Activated CD8-positive, alpha-beta memory T cell treated with anti-CD3 and anti-CD28 coated beads, Interleukin-2, amount 50 U/mL, for 48 hours (primary cell): ENCODE results near the gene GNG7.
"Not testable (repeated sequence)": the region's sequence is repeated elsewhere in the genome, so short reads cannot be mapped to it uniquely, and the experiment has no call there.

Experiments used
- DNase-seq: peaks from one replicate; pipeline ENCODE4 v3.0.0-alpha.2; 2020

GNG7 gene

DNA sequence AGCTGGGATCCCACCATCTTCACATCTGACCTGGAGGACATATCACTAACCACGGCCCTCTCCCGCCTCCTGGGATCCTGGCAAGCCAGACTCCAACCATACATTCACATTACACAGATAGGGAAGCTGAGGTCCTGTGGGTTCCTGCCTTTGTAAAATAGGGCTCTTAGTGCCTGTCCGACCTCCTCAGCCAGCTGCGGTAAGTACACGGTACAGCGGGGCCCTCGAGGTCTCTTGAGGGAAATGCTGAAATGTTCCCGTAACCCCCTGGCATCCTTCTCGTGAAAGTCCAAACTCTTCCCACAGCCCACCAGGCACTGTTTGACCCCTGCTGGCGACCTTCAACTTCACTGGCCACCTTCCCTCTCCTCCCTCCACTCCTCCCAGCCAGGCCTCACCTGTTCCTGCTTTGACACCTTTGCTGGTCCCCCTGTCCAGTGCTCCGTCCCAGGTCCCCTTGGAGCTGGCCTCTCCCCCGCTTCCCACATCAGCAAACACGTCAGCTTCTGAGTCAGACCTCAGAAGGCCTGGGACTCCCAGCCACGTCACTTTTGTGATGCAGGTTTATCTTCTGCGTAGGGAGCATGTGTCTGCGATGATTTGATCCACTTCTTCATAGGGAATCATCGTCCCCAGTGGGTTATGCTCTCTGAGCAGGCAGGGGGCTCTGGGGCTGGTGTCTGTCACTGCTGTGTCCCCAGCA, 8.8 kb upstream of the GNG7 start:
- DNase-seq = no peak

DNA sequence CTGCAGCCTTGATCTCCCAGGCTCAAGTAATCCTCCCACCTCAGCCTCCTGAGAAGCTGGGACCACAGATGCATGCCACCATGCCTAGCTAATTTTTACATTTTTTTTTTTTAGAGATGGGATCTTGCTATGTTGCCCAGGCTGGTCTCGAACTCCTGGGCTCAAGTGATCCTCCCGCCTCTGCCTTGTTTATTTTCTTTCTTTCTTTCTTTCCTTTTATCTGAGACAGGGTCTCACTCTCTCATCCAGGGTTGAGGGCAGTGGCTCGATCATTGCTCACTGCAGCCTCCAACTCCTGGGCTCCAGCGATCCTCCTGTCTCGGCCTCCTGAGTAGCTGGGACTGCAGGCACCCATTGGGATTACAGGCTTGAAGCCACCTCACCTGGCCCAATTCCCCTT, 3.8 kb upstream of the GNG7 start:
- DNase-seq = no peak

DNA sequence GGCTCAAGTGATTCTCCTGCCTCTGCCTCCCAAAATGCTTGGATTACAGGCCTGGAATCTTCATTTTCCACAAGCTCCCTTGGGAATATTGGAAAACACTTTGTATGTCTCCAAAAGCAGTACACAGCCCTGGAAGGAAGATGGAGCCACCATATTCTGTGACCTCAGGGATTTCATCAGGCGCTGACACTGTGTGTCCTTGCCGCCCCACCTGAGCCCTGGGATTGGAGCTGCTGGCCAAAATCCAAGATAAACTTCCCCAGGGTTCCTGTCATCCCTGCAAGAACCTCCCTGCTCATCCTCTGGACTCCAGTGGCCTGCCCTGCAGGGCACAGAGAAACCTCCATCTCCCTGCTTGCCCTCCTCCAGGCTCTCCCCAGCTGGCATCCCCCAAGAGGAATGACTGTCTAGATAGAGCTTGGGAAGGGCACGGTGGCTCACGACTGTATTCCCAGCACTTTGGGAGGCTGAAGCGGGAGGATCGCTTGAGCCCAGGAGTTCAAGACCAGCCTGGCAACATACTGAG, 1.3 kb upstream of the GNG7 start:
- DNase-seq = no peak

DNA sequence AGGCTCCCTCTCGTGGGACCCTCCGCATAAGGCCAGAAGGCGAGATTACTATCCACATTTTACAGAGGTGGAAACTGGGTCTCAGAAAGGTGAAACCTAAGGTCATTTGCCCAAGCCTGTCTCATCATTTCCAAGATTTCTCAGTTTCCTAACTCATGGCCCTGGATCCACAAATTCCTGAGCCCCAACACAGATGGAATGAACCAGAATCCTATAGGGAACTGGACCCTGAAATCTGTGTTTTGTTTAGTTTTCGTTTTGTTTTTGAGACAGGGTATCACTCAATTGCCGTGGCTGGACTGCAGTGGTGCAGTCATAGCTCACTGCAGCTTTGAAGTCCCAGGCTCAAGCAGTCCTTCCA, 563 bp upstream of the GNG7 start:
- no peak for DNase-seq

DNA sequence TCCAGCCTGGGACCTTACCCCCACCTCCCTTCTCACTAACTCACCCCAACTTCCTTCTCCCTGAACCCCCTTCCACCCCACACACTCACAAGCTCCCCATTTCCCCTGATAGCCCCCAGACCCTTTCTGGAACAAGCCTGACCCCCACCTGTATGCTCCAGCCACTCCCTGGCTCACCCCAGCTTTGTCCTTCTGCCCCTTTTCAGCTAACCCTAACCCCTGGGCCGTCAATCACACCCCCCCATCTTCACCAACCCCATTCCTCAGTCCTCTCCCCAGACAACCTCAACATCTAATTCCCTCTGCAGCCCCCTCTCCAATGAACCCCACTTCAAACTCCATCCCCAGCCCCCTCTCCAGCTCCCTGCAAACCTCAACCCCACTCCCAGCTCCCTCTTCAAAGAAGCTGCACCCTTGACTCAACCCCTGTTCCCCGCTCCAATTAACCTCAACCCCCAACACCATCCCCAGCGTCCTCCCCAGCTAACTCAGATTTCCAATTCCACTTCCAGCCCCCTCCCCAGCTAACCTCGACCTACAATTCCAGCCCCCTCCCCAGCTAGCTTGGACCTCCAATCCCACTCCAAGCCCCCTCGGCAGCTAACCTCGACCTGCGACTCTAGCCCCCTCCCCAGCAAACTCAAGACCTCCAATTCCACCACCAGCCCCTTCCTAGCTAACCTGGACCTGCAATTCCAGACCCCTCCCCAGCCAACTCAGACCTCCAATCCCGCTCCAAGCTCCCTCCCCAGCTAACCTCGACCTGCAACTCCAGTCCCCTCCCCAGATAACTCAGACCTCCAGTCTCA, 929 bp downstream of the GNG7 start:
- DNase-seq = no peak

DNA sequence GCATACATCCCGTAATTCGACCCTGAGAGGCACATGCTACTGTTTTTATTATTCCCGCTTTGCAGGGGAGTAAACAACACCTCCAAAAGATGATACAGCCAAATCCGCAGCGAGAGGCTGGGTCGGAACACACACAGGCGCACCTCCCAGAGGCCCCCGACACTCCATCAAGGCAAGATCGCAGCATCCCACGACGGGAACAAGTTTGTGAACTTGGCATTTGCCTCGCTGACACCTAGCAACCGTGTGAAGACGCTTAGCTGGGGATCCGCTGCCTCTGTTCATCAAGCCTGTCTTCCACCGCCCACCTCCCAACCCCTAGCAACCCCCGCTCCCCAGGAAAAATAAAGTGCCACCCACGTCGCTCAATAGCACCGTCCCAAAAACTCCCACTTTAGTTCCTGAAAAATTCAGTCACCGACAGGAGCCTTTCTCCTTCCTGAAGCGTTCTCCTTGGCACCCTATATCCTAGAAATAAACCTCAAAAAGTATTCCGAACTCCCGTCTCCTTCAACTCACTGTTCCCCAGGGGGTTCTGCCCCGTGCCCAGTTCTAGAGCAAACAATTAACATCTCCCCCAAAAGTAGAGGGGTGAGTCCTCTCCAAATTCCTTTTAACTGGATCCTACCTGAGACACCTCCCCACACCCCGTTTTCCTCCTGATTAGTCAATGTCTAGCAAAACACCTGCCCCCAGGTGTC, 1.7 kb downstream of the GNG7 start:
- DNase-seq = no peak

DNA sequence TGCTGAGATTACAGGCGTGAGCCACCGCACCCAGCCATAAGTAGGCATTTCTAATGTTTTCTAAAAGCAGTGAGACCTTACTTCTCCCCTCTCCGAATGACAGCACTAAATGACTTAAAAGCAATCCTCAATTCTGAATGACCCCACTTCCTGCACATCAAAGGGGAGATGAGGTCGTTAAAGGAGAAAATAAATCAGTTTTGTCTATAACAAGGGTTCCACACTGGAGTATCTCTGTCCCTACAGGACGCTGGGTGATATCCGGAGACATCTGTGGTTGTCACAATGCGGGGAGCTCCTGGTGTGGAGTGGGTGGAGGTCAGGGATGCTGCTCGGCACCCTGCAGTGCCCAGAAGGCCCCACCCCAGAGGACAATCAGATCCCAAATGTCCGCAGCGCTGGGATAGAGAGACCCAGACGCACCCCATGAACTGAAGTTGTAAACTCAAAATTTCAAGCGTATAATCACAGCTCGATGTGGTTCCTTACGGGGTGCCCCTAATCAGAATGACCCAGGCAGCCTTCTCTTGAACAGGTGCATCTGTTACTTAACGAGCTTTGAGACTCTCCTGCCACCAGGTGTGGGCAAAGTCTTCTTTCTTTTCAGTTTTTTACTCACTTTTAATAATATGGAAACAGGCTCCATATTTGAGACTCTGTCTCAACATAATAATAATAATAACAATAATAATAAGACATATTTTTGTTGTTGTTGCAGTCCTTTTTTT, 2.9 kb downstream of the GNG7 start:
- no peak for DNase-seq

DNA sequence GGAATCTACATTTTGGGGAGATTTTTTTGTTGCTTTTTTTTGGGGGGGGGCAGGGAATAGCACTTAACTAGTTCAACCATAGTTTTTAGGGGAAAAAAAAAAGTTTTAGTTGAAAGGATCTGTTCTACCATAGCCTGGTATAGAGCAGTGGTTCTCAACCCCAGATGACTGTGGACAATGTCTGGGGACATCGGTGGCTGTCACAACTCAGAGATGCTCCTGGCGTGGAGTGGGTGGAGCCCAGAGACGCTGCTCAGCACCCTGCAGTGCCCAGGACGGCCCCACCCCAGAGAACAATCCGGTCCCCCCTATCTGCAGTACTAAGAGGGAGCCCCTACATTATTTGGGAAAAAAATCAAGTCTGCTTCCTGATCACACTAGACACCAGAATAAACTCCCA, 8.3 kb downstream of the GNG7 start:
- no peak for DNase-seq

DNA sequence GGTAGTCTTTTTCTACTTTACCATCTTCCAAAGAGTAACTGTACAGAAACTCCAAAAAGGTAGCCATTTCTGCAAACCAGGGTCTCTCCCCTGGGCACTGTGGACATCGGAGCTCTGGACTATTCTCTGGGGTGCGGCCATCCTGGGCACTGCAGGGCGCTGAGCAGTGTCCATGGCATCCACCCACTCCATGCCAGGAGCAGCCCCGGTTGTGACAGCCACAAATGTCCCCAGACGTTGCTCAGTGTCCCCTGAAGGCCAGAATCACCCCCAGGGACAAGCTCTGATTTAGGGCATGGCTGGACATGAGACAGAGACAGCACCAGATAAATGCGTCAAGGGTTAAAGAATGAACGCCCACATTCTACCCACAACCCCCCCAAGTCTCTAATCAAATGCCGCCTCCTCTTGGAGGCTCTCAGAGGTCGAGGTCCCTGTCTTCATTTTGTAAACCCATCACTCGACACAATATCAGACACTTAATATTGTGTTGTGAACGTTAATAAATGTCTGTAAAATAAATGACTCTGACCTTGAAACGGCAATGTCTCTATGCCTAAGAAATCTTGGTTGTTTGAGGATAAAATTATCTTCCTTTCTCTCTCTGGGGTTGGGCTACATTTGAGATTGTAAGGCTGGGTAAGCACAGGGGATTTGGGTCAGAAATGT, 8.9 kb downstream of the GNG7 start:
- no peak for DNase-seq

DNA sequence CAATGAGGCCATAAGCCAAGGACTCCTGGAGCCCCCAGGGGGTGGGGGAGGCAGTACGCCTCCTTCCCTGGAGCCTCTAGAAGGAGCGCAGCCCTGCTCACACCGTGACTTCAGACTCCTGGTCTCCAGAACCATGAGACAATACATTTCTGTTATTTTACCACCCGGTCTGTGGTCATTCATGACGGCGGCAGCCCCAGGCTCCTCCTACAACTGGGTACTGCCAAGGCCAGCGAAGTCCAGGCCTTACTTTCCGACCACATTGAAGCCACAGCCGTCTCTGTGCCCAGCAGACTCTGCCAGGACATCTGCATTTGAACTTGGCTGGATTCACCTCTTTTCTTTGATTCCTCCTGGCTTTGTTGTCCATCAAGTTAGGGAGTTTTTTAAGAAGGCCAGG, 10.5 kb downstream of the GNG7 start:
- no peak for DNase-seq

DNA sequence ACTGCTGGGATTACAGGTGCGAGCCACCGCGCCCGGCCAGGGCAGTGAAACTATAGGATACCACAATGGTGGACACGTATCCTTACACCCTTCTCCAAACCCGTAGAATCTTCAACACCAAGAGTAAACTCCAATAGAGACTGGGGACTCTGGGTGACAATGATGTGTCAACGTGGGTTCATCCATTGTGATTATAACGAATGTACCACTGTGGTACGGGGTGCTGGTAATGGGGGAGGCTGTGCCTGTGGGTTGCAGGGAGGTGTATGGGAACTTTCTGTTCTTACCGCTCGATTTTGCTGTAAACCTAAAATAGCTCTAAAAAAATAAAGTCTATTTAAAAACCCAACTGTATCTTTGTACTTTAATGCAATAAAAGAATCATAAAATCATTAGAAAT, 11.6 kb downstream of the GNG7 start:
- no peak for DNase-seq

DNA sequence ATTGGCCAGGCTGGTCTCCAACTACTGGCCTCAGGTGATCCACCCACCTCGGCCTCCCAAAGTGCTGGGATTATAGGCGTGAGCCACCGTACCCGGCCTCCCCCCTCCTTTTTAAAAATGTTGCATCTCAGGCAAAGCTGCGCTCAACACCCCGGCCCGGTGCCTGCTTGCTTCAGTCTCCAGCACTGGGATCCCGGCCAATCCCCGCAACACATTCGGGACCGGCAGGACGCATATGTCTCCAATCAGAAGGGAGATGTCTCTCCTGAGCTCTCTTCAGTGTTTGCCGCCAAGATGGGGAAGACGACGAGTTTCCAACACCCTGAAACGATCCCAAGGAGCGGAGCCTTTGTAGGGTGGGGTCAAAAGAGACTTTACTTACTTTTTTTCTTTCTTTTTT, 16.1 kb downstream of the GNG7 start:
- DNase-seq = no peak

DNA sequence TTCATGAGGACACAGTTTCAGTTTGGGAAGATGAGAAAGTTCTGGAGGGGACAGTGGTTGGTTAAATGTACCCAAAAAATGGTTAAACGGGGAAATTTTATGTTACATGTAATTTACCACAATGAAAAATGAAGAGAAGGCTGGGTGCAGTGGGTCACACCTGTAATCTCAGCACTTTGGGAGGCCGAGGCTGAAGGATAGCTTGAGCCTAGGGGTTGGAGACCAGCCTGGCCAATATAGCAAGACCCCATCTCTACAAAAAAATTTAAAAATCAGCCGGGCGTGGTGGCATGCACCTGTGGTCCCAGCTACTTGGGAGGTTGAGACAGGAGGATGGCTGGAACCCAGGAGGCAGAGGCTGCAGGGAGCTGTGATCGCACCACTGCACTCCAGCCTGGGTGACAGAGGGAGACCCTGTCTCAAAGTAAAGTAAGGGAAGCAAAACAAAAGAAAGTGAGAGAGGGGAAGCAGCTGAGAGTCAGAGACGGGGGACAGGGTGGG, 17.2 kb downstream of the GNG7 start:
- DNase-seq = no peak

DNA sequence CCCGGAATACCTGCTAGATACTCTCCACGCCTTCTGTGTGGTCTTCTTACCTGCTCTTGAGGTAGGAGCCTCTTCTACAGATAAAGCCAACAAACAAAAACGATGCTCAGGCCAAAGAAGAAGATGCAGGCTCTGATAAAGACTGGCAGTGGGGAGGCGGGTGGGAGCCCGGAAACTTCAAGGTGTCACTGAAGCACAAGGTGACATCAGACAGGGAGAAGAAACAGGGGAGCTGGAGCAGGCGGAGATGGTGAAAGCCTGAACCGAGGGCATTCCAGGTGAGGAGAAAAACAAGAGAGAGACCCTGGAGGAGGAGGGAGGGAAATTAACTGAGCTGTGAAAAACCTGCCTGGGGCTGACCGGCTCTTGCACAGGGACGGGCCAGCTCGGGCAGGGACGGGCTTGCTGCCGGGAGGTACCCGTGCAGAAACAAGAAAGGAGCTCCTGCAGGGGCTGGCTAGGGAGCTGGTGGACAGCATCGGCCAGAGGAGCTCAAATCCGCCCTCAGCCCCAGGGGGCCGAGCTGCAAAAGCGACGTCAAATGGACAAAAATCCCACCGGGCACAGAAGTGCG, 19.0 kb downstream of the GNG7 start:
- DNase-seq = no peak

DNA sequence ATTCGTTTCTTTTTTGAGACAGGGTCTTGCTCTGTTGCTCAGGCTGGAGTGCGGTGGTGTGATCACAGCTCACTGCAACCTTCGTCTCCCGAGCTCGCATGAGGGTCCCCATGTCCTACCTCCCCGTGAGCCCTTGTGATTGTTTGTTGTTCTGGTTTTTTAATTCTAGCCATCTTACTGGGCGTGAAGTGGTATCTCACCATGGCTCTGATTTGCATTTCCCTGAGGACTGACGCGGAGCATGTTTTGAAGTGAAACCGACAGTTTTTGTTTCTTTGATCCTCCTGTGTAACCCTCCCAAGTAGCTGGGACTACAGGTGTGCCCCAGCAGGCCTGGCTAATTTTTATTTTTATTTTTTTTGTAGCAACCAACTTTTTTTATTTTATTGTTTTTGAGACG, 21.7 kb downstream of the GNG7 start:
- DNase-seq = no peak

DNA sequence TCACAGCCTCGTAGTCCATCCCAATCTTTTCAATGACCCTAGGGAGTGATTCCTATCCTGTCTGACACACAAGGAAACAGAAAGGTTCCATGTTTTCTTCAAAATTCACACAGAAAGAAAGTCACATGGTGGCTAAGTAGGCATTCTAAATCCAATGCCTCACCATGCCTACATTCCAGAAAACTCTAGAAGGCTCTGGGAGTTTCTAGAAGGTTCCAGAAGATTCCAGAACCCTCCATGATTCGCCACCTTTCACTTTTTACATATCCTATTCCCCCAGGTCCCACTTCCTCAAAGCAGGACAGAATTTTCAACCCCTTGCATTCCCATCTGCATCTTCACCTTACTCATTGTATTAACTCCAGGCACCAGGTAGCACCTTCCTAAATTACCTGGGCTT, 23.1 kb downstream of the GNG7 start:
- no peak for DNase-seq

DNA sequence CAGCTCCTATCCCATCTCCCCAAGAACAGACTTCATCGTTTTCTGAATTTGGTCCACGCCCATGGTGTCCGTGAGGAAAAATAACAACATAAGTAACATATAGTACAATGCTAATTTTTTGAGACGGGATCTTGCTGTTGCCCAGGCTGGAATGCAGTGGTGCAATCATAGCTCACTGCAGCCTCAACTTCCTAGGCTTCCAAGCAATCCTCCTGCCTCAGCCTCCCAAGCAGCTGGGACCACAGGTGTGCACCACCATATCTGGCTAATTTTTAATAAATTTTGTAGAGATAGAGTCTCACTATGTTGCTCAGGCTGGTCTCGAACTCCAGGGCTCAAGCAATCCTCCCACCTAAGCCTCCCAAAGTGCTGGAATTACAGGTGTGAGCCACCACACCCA, 23.5 kb downstream of the GNG7 start:
- not testable (repeated sequence) for DNase-seq

DNA sequence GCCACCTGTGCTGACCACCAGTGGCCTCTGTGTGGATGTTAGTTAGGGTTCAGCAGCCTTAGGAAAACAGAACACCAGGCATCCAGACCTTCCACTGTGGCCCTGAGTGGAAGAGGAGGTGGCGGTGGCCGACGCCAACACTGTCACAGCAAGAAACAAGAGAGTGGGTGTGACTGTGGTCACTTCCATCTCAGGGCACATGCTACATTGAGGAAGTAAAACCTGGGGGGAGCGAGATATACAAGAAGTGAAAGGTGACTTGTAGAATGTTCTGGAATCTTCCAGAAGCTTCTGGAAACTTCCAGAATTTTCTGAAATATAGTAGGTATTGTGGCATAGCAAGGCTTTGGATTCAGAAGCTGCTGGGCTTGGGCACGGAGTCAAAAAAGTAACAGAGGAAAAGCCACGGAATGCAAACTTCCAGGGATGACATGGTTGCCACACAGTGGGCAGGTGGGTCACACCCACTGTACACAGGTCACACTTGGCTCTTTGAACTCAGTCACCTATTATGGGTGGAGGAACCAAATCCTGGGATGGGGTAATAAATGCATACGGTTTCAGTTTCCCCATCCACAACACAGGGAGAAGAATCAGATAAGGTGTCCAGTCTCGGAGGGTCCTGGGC, 24.3 kb downstream of the GNG7 start:
- no peak for DNase-seq

DNA sequence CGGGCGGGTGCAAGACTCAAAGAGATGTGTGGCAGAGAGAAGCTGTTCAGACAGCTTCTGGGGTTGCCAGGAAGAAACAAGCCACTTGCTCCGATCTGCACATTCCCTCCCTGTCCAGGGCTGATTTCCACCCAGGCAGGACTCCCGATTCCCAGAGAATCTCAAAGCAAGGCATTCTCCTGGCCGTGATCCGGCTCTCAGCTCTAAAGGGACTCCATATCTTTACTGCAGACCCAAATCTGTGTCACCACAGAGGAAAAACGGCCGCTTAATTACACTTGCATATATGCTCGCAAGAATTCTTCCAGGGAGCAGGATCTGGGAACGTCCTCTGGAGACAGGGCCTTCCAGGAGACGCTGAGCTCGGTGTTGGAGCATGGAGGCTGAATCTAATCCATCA, 25.7 kb downstream of the GNG7 start:
- DNase-seq = no peak

DNA sequence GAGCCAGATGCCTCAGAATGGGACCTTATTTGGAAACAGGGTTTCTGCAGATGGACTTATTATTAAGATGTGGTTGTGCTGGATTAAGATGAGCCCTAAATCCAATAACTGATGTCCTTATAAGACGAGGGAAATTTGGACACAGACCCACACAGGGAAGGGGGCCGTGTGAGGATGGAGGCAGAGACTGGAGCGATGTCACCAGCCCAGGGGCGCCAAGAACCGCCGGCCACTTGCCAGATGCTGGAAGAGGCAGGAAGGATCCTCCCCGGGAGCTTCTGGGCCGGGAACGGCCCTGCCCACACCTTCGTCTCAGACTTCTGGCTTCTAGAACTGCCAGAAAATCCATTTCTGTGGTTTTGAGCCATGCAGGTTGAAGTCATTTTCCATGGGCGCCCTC, 26.6 kb downstream of the GNG7 start:
- no peak for DNase-seq

DNA sequence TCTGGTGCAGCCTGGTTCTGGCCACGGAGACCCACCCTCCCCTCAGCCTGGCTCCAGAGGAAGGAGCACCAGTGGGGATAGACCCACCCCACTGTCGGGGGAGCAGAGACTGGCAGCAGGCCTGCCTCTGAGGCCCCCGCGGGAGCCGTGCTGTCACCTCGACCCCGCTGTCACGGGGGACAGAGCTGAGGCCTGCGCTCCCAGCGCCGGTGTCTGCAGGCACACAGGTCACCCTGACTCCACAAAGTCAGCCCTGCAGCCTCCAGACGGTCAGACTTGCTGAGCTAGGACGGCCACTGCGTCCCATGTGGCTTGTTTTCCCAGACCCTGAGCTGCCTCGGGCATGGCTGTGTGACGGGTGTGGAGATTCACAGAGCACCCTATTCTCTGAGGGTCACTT, 32.3 kb downstream of the GNG7 start:
- DNase-seq = no peak
